HG02852 (cell line): ENCODE results near the gene GBA3.

Experiments used
- ATAC-seq: cut with Tn5 transposase; IDR thresholded peaks from one replicate; pipeline ENCODE4 v1.9.1; 2021; ENCODE audit warnings: mild to moderate bottlenecking, moderate library complexity; ENCODE audit not compliant: unreplicated experiment

The GBA3 gene

DNA sequence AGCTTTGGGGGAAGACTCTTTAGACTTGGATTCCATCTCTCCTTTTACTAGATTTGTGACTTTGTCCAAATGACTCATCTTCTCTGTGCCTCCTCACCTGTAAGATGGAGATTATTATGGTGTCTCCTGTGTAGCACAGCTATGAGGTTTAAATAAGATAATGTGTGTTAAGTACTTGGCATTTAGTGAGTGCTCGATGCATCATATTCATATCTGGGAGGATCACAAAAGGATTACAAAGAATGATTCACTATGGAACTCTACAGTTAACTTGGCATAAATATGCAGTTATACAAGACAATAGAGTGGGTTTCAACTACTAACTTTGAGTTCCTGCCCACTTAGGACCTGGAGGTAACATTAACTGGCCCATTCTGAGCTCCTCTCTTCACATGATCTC is 2.3 kb downstream of the GBA3 start:
- ATAC-seq, result no peak

DNA sequence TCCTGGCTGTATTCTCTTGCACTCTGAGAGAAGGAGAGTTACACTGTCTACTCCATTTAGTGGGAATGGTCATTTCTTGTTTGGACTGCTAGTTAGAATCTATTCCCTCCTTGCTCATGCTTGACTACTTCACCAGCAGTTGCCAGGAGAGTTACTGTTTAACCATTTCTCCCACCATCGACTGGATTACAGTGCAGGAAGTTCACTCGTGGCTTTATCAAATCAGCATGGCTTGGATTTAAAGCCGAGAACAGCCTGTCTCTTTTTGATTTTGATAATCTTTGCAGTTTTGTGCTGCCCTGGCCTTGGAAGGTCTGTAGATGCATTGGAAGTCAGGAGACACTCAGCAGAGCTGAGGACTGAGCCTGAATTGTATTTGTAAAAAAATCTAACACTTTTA is 3.2 kb downstream of the GBA3 start:
- ATAC-seq, result no peak

DNA sequence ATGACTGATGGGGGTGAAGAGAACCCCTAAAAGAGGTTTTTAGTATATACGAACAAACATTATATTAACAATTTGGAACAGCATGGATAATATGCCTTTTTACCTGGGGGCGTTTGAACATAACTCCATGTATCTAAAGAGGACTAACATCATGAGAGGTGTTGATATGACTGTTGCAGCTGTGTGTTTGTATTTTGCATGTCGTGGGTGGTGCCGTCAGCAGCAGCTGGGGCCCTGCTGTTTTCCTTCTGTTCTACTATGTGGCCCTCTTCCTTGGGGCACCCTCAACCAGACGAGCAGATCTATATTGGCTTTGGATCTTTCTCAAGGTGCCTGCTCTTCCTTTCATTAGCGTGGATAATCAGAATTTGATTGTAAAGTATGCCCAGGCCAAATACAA is 11.2 kb downstream of the GBA3 start:
- ATAC-seq, result no peak

DNA sequence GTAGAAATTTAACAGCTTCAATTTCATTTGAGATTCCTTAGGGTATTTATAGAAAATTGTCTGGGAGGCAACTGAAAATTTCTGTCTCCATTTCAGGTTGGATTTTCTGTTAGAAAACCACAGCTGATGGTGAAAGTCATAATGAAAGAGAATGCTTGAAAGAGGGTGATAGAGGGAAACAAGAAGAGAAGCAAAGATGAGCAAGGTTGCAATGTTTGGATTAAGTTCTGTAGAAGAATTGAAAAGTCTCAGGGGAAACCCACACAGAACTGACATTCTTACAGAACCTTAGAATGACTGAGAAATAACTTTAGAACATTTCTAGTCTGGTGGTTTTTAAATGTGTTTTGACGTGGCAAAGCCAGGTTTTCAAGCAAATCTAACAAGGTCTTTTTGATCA is 14.7 kb downstream of the GBA3 start:
- ATAC-seq, result peak; percentile 91

DNA sequence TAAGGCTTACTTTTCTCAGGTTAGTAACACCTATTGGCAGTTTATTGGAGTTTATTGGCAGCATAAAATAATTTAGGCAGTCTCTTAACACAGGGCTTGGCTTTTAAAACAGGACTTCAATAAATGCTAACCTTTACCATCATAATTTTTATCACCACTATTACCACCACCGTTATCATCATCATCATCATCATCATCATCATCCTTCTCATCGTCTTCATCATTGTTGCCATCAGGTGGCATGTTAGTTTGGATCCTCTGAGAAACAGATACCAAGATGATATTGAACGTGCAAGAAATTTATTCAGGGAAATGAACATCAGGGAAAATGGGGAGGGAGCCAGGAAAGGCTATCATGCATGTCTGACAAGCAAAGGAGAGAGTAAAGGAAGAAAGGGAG is 16.2 kb downstream of the GBA3 start:
- no peak for ATAC-seq

DNA sequence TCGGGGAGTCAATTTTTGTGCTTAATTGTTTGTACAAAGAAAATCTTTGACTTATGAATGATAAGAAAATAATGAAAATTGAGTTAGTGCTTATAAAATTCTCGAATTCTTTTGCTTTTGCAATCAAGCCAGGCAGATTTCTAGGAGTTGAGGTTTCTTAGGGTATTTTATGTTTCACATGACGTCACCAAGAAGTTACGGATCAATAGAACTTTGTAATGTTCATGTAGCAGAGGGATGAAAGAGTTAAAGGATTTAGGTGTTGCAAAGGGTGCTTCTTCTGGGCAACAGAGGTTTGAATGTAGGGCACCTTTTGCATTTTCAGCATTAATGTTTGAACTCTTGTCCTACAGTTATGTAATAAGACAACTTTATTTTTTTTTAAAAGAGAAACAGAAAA is 19.4 kb downstream of the GBA3 start:
- no peak for ATAC-seq

DNA sequence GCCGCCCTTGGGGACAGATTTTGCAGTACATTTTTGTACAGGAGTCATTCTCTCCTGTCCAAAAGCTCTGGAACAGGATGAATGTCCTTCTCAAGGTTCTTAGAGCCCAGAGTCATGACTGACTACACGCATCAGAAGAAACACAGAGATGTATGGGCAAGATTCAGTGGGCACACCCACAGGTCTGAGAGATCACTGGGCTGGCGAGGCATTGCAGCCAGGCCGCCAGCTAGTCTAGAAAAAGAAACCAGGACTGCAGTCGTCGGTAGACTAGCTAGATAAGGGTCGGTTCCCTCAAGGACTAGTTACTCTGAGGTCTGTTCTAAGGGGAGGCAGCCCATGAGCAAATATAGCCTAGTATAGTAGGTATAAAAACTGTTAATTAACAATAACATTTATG is 19.8 kb downstream of the GBA3 start:
- no peak for ATAC-seq

DNA sequence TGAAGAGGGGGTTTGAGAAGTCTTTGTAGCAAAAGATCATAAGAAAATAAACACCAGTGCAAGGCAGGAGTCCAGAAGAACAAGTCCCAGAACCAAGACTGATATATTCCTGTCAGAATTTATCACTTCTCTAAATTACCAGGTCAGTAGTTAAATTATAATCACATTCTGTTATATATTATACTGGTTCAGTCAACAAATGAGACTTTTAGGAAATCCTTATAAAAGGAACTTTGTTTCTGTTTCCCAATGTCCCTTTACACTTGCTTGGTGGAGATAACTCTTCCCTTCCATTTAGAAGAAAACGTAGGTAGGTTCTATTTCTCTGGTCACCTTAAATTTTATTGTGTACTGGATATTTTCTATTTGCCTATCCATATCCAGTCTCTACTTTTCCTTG is 21.1 kb downstream of the GBA3 start:
- ATAC-seq, result no peak

DNA sequence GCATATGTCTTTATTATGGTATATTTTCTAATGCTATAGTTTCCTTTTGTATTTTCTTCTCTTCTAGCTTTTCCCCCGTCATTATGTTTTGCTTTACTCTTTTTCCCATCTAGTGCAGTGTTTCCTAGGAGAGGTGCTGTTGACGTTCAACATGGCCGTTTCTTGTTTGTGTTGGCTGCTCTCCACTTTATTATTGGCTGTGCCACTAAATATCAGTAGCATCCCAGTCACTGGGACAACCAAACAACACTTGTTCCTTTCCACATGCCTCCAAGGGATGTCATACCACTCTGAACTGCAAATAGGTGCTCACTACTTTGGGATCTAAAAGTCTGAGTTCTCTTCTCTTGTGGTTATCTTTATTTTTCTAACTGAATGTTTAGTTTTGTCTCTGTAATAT is 26.5 kb downstream of the GBA3 start:
- ATAC-seq, result no peak

DNA sequence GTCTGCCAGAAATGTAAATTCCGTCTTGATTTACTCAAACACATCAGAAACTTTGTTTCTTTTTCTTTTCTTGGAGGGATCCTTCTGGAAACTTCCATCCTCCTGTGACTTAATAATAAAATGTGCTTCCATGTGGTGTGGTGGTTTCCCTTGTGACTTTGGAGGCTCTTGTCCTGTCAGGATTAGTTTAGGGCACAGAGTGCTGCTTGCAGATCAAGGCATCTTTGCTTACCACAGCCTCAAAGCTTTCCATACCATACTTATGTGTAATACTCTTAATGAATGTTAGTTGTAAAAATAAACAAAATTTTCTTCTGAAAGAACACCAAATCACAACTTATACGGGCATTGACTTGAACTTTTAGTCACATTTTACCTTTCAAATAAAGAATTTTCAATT is 27.4 kb downstream of the GBA3 start:
- ATAC-seq, result no peak

DNA sequence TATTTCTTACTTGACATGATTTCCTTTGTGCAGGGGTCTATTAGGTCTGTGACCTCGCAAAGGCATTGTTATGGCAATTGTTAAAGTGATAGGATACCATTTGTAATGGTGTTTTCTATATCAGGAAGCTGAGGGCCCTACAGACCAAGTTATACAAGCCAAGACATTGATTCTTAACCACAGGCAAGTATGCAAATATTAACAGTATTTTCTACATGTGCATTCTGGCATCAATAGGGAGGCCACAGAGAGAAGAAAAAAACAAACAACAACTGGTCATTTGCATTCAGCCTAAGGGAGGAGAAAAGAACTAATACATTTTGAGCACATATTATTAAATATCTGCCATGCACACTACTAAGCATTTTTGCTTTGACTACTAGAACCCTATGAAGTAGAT is 28.5 kb downstream of the GBA3 start:
- ATAC-seq, result no peak

DNA sequence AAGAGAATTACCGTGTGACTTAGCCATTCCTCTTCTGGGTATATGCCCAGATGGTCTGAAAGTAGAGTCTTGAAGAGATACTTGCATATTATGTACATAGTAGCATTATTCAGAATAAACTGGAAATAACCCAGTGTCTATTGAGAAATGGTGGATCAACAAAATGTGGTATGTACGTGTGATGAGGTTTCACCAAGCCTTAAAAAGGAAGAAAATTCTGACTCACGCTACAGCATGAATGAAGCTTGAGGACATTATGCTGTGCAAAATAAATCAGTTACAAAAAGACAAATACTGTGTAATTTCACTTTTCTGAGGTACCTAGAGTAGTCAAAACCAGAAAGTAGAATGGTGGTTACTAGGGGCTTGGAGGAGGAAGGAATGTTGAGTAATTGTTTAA is 37.3 kb downstream of the GBA3 start:
- ATAC-seq, result no peak

DNA sequence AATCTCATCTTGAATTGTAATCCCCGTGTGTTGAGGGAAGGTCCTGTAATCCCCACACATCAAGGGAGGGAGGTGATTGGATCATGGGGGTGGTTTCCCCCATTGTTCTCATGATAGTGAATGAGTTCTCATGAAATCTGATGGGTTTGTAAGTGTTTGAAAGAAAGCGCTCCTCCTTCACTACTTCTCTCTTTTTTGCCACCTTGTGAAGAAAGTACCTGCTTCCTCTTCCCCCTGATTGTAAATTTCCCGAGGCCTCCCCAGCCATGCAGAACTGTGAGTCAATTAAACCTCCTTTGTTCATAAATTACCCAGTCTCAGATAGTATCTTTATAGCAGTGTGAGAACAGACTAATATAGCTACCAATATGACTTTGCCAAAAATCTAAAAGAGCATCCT is 41.1 kb downstream of the GBA3 start:
- ATAC-seq, result no peak

DNA sequence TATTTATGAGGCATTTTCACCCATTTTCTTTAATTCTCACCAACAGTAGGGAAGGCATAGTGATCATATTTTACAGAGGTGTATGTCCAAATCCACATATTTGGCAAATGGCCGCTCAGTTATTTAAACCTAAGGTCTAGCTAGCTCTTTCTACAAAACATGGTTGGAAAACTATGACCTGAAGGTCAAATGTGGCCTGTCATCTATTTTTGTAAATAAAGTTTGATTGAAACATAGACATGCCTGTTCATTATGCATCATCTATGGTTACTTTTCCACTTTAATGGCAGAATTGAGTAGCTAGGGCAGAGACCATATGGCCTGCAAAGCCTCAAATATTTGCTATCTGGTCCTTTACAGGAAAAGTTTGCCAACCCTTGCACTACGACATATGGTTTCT is 44.2 kb downstream of the GBA3 start:
- ATAC-seq, result no peak

DNA sequence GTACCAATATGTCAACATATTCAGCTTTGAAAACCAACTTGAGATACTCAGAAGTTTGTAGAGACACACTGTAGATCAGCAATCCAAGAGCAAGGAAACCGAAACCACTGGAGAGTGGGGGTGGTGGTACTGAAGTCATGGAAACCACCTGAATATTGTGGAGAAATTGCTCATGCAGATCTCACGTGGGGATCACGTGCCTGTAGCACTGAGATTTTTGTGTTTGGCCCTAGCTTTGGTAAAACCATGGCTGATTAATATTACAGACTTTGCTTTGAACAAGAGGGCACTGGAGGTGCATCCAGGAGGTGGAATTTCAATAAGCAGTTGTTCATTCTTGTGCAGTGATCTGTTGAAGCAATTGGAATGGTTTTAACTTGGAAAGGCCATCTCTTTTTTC is 47.2 kb downstream of the GBA3 start:
- ATAC-seq, result no peak

DNA sequence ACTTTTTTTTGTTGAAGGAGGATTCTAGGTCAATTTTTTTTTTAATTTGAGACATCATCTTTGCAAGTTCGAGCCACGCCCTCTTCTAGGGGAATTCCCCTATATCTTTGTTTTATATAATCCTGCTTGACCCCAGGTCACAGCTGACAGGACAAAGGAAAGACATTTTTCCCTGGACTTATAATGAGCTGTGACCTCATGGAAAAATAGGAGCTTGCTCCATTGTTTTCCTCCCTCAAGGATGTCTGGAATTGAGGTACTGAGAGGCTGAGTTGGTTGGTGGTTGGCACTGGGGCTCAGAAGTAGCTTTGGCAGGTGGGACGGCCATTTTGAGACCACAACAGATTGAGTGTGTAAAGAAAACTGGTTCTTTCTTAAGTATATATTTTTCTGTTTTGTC is 49.0 kb downstream of the GBA3 start:
- no peak for ATAC-seq

DNA sequence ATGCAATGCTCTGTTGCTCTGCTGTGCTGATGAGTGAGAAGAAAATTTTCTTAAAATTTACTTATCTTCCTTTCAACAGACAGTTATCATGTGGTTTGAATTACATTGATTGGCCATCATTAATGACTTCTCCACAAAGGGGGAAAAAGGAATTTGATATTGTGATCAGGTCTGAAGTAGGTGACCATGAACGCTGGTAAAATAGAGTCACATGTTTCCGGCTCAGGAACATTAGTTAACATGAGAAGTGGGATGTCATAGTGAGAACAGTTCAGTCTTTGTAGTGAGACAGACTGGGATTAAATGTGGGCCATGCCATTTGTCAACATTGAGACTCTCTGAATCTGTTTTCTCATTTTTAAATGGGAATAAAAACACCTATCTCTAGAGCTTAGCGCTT is 50.6 kb downstream of the GBA3 start:
- no peak for ATAC-seq

DNA sequence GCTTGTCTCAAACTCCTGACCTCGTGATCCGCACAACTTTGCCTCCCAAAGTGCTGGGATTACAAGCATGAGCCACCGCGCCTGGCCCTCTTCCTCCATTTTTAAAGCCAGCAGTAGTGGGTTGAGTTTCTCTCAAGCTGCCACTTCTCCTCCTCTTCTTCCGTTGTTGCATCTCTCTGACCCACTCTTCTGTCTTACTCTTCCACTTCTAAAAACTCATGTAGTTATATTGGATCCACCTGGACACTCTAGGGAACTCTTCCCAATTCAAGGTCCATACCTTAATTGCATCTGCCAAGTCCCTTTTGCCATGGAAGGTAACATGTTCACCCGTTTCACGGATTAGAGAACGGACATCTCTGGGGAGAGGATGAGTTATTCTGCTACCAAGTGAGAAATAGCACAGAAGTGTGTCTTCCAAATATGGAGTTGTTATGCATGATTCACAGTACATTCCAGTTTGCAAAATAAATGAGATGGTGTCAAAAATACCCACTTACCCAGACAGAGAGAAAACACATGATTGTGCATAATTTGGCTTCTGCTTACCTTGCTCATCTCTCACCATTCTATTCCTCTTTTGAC is 51.8 kb downstream of the GBA3 start:
- ATAC-seq, result no peak

DNA sequence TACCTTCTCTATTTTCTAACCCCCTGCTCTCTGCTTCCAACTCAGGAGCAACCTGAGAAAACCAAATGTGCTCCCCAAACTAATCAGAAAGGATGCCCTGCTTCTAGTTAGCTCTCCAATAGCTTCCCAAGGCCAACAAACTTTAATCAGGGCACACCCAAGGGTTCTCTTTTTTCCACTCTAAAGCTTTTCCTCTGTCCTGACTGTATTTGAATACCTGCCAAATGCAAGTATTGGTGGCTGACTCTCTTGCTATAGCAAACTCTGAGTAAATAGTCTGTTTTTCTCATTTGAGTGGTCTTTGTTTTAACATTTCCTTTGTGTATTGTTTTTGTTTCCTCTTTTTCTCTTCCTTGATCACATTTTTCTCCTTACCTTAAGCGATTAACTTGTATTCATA is 52.5 kb downstream of the GBA3 start:
- no peak for ATAC-seq

DNA sequence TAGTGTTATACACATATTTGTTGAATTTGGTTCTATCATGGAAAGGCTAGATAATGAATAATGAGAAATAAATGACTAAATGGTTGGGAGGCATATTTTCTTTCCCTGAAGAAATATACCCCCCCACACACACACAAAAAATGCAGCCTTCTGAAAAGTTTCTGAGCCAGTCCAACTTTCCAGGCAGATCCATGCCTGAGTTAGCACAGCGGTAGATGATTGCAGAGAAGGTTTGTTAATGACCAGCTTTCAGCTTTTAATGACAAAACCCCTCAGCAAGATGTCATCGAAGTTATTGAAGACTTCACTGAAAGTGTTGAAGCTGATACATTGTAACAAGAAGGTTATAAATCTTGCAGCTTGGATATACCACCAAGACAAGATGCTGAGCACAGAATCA is 61.4 kb downstream of the GBA3 start:
- ATAC-seq, result no peak

DNA sequence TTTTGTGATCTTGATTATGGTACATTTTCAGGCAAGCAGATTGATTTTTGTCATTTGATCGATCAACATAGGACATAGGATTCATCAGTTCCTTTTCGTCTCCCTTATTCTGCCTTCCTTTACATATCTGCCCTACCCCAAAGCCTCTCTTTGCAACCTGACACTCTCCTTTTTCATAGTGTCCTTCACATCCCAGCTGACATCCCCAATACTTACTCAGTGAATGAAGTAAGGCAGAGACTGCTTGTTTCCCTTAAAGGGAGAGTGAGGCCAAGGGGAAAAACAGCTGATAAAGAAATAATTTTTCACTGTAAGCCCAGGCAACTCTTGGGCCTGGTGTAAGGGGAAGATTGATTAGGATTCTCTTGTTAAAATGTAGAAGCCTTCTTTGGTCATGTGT is 69.8 kb downstream of the GBA3 start:
- ATAC-seq, result no peak

DNA sequence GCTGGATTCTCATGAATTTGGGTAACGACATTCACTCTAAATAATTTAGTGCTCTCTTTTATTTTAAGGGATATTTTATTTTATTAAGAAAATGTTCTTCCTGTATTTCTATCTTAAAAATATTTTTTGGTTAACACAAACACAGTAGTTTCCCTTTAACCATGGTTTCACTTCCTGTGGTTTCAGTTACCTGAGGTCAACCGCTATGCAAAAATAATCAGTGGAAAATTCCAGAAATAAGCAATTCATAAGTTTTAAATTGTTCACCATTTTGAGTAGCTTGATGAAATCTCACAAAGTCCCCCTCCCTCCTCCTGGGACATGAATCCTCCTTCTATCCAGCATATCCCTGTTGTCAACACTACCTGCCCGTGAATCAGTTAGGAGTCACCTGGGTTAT is 71.4 kb downstream of the GBA3 start:
- no peak for ATAC-seq

DNA sequence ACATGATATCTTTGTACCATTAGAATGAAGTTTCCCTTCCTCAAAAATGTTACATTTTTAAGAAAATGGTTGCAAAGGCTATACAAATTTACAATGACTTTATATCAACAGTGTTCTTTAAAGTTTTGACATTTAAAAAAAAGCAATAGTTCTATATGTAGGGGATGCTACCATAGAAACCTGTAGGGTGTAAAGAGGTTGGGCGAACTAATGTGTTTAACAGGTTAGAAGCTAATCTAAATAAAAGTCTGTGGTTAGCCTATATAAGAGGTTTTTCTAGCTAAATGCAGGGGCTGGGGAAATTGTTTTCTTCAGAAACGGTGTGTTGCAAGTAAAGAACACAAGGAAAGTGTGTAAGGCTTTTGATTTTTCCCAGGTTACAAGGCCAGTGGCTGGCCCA is 73.3 kb downstream of the GBA3 start:
- no peak for ATAC-seq
